Spleen (tissue), 7 donors: ENCODE data around the gene ATP13A4.

Experiments used
- POLR2A ChIP-seq, 3 donors: fragments of 450-650 bp; IDR thresholded peaks; one replicate each; pipeline ENCODE4 v1.5.1; 2017; ENCODE audit warnings: antibody characterized with exemption in 3 of 3, mild to moderate bottlenecking in 1 of 3
- POLR2AphosphoS5 ChIP-seq, 3 donors: sonication (generic); formaldehyde crosslinking; IDR thresholded peaks; one replicate each; pipeline ENCODE4 v1.5.1; 2017; ENCODE audit warnings: antibody characterized with exemption in 3 of 3
- TF ChIP-seq, protein P1 (sequence below), 11 experiments: fragments of 200-600 bp in 7 of 11; fragments of 450-650 bp in 4 of 11; sonication (generic) in 4 of 11; IDR thresholded peaks in 8 of 11; conservative IDR thresholded peaks in 3 of 11; 1 replicate in 7 of 11; 2 replicates in 4 of 11; pipeline versions ENCODE4 v1.4.0 to v1.8.0; 2016 to 2021; ENCODE audit warnings: antibody characterized with exemption in 11 of 11, inconsistent platforms in 4 of 11, mild to moderate bottlenecking in 1 of 11
- donor health status: DM: no; HTN: no; CAD: no; lungs with moderate emphysema.
- donor health status: DM: no; HTN: no; CAD: no.
- donor health status: DM: no; HTN: no; CAD: no.

DNA sequence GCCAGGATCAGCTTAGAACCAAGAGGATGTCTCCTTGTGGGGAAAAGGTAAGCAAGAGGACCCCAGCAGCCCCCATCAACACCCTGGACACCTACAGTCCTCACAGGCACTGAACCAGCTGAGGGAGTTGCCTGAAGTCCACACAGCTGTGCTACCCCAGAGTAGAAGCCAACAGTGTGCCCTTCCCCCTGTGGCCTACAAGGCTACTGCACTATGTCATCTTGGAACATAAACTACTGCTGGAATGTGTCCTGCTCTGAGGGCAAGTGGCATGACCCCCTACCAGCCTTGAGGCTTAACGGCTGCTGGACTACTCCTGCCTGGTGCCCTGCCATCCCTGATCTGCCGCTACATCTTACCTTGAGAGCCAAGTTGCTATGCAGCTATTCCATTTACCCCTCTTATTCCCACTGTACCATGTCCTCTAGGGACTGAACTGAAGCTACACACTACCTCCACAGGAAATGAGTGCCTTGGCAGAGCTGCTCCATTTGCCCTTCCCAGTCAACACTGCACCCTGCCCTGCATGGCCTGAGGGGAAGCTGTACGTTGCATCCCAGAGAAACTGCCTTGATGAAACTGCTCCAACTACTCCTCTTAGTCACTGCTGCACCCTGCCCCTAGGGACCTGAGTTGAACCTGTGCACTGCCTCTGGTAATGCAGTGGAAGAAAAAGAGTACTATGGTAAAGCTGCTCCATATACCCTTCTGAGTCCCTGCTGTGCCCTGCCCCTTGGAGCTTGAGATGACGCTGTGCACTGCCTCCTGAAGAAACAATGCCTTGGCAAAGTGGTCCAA is 135.9 kb downstream of the ATP13A4 start:
- TF ChIP-seq, protein P1, sequence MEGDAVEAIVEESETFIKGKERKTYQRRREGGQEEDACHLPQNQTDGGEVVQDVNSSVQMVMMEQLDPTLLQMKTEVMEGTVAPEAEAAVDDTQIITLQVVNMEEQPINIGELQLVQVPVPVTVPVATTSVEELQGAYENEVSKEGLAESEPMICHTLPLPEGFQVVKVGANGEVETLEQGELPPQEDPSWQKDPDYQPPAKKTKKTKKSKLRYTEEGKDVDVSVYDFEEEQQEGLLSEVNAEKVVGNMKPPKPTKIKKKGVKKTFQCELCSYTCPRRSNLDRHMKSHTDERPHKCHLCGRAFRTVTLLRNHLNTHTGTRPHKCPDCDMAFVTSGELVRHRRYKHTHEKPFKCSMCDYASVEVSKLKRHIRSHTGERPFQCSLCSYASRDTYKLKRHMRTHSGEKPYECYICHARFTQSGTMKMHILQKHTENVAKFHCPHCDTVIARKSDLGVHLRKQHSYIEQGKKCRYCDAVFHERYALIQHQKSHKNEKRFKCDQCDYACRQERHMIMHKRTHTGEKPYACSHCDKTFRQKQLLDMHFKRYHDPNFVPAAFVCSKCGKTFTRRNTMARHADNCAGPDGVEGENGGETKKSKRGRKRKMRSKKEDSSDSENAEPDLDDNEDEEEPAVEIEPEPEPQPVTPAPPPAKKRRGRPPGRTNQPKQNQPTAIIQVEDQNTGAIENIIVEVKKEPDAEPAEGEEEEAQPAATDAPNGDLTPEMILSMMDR (IDR thresholded peaks at IDR 0.05 in 8 of 11, conservative IDR thresholded peaks at IDR 0.05 in 3 of 11), result no peak
- TF ChIP-seq POLR2AphosphoS5 (IDR thresholded peaks at IDR 0.05), result no peak
- no peak for TF ChIP-seq POLR2A (IDR thresholded peaks at IDR 0.05)
